ENCODE results near the gene RAB8A. TPM values are rescaled to one million over a fixed set of nuclear protein-coding genes. Genes with fewer than 3 reads are reported as not detected.
"Not testable (repeated sequence)": the region's sequence is repeated elsewhere in the genome, so short reads cannot be mapped to it uniquely, and the experiment has no call there.

RAB8A gene
- total RNA-seq, 1 experiment from 2014 or later: 126 TPM

- ChIA-PET CTCF (no interaction called here), POLR2A (ENCODE audit: low non-redundant PET) (no interaction called here)
- H3K27ac ChIP-seq (ENCODE audit: low read depth, low read length, poor library complexity, severe bottlenecking): no peak overlapping the region
- H3K36me3 ChIP-seq (ENCODE audit: insufficient read depth, low read length, poor library complexity, severe bottlenecking): peaks cover 81% of the 10 kb centered on the region
- intact Hi-C loops (cut with micrococcal nuclease; ENCODE audit: unreplicated experiment): no loop called here
- H3K27me3 ChIP-seq (replicated peaks; ENCODE audit: insufficient read depth, low read depth, low read length, poor library complexity): no peaks in the 10 kb centered on the region
- H3K4me3 ChIP-seq (ENCODE audit: low read depth, low read length, poor library complexity, severe bottlenecking): no peak overlapping the region
- BruUV-seq (replicated peaks): no TSS peak
- TF ChIP-seq EZH2 (IDR thresholded peaks at IDR 0.05; ENCODE audit: borderline replicate concordance, low read depth, low read length, poor library complexity, severe bottlenecking) (no peak), CTCF (conservative IDR thresholded peaks at IDR 0.05; ENCODE audit: low read depth, low read length) (no peak)
- H3K9me3 ChIP-seq (ENCODE audit: low read depth, low read length, poor library complexity, severe bottlenecking): no peaks in the 10 kb centered on the region
- DNase-seq (ENCODE audit: low spot score): no peak
- peaks cover 22% of the 10 kb centered on the region for H3K4me1 ChIP-seq (ENCODE audit: insufficient read depth, low read length, poor library complexity, severe bottlenecking)
Observed at GRCh38 chr19:16084067-16084685, 27.5 kb upstream of the RAB8A start.

GRCh38 chr19:16085115-16085514 is 26.6 kb upstream of the RAB8A start:
- POLR2A ChIA-PET (ENCODE audit: low non-redundant PET): interaction anchor here (0.7 kb wide), 1 partner anchor 14 kb away, joined by 3 read pairs; no protein-coding TSS in a partner anchor
- Histone ChIP-seq H3K36me3 (ENCODE audit: insufficient read depth, low read length, poor library complexity, severe bottlenecking) (peaks cover 91% of the 10 kb centered on the region), H3K27me3 (replicated peaks; ENCODE audit: insufficient read depth, low read depth, low read length, poor library complexity) (no peaks in the 10 kb centered on the region), H3K4me1 (ENCODE audit: insufficient read depth, low read length, poor library complexity, severe bottlenecking) (peaks cover 15% of the 10 kb centered on the region), H3K4me3 (ENCODE audit: low read depth, low read length, poor library complexity, severe bottlenecking) (no peak overlapping the region), H3K27ac (ENCODE audit: low read depth, low read length, poor library complexity, severe bottlenecking) (no peak overlapping the region), H3K9me3 (ENCODE audit: low read depth, low read length, poor library complexity, severe bottlenecking) (no peaks in the 10 kb centered on the region)
- CTCF ChIA-PET: no interaction called here
- no peak for TF ChIP-seq EZH2 (IDR thresholded peaks at IDR 0.05; ENCODE audit: borderline replicate concordance, low read depth, low read length, poor library complexity, severe bottlenecking)
- TF ChIP-seq CTCF (conservative IDR thresholded peaks at IDR 0.05; ENCODE audit: low read depth, low read length): no peak
- intact Hi-C loops (cut with micrococcal nuclease; ENCODE audit: unreplicated experiment): no loop called here
- no TSS peak for BruUV-seq (replicated peaks)
- no peak for DNase-seq (ENCODE audit: low spot score)

DNA sequence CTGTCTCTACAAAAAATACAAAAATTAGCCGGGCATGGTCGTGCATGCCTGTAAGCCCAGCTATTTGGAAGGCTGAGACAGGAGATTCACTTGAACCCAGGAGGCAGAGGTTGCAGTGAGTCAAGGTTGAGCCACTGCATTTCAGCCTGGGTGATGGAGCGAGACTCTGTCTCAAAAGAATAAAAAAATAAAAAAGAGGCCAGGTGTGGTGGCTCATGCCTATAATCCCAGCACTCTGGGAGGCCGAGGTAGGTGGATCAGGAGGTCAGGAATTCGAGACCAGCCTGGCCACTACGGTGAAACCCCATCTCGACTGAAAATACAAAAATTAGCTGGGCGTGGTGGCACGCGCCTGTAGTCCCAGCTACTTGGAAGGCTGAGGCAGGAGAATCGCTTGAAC is 24.3 kb upstream of the RAB8A start:
- H3K27ac ChIP-seq (ENCODE audit: low read depth, low read length, poor library complexity, severe bottlenecking); BruUV-seq (replicated peaks); DNase-seq (ENCODE audit: low spot score); H3K9me3 ChIP-seq (ENCODE audit: low read depth, low read length, poor library complexity, severe bottlenecking); H3K4me3 ChIP-seq (ENCODE audit: low read depth, low read length, poor library complexity, severe bottlenecking); CTCF ChIA-PET; H3K4me1 ChIP-seq (ENCODE audit: insufficient read depth, low read length, poor library complexity, severe bottlenecking); intact Hi-C loops (cut with micrococcal nuclease; ENCODE audit: unreplicated experiment); H3K27me3 ChIP-seq (replicated peaks; ENCODE audit: insufficient read depth, low read depth, low read length, poor library complexity); POLR2A ChIA-PET (ENCODE audit: low non-redundant PET): not testable (repeated sequence)
- H3K36me3 ChIP-seq (ENCODE audit: insufficient read depth, low read length, poor library complexity, severe bottlenecking): peaks cover 96% of the 10 kb centered on the region

DNA sequence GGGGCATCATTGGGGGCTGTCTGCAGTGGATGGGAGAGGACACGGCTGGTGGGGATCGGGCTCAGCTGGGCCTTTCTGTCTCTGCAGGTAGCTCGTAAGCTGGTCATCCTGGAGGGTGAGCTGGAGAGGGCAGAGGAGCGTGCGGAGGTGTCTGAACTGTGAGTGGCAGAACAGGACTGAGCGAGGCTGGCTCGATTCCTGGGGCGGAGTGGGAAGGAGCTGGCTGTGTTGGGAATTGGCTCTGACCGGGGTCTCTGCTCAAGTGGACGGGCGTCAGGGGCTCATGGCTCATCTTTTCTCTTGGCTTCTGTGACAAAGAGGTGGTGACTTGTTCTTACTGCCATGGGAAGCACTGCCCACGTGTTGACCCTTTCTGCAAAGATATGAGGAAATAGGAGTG is 23.7 kb upstream of the RAB8A start:
- peaks cover 96% of the 10 kb centered on the region for H3K36me3 ChIP-seq (ENCODE audit: insufficient read depth, low read length, poor library complexity, severe bottlenecking)
- BruUV-seq (replicated peaks): no TSS peak
- intact Hi-C loops (cut with micrococcal nuclease; ENCODE audit: unreplicated experiment): no loop called here

More for the DNA sequence above, 23.7 kb upstream of the RAB8A start:
- Histone ChIP-seq H3K27ac (ENCODE audit: low read depth, low read length, poor library complexity, severe bottlenecking) (peak overlapping the region; percentile 10), H3K4me3 (ENCODE audit: low read depth, low read length, poor library complexity, severe bottlenecking) (no peak overlapping the region), H3K9me3 (ENCODE audit: low read depth, low read length, poor library complexity, severe bottlenecking) (no peaks in the 10 kb centered on the region), H3K27me3 (replicated peaks; ENCODE audit: insufficient read depth, low read depth, low read length, poor library complexity) (no peaks in the 10 kb centered on the region), H3K4me1 (ENCODE audit: insufficient read depth, low read length, poor library complexity, severe bottlenecking) (peaks cover 6% of the 10 kb centered on the region)
- DNase-seq (ENCODE audit: low spot score): no peak
- POLR2A ChIA-PET (ENCODE audit: low non-redundant PET): no interaction called here
- CTCF ChIA-PET: no interaction called here
- TF ChIP-seq EZH2 (IDR thresholded peaks at IDR 0.05; ENCODE audit: borderline replicate concordance, low read depth, low read length, poor library complexity, severe bottlenecking) (no peak), CTCF (conservative IDR thresholded peaks at IDR 0.05; ENCODE audit: low read depth, low read length) (no peak)

All from A673 (cell line).